NCI-H1436 (cell line): ENCODE data around the gene DNAH8.
A peak's percentile ranks its signal among the peaks of the same experiment; 100 is the strongest.
"Not testable (repeated sequence)": the region's sequence is repeated elsewhere in the genome, so short reads cannot be mapped to it uniquely, and the experiment has no call there.

Source experiments
- DNase-seq: peaks from one replicate; lab custom pipeline; 2025; lab: John Stamatoyannopoulos, UW

The DNAH8 gene

GRCh38 chr6:38699702-38700101, 15.4 kb upstream of the DNAH8 start:
- DNase-seq = not testable (repeated sequence)

GRCh38 chr6:38701551-38701950, 13.6 kb upstream of the DNAH8 start:
- no peak for DNase-seq

- DNase-seq = peak; percentile 95
These were observed 12.3 kb upstream of the DNAH8 start, which contains the start of gene GLO1 for GRCh38 chr6:38702558-38703397. TSS of gene GLO1 (minus strand) at chr6:38703145. CDS start at chr6:38703054, 91 bp downstream.

- no peak for DNase-seq
These were observed 11.0 kb upstream of the DNAH8 start for GRCh38 chr6:38703949-38704590.

GRCh38 chr6:38705924-38706323, 9.2 kb upstream of the DNAH8 start:
- no peak for DNase-seq

- DNase-seq = no peak
These were observed 6.6 kb upstream of the DNAH8 start for GRCh38 chr6:38708496-38708895.

GRCh38 chr6:38713812-38714211, 1.3 kb upstream of the DNAH8 start:
- DNase-seq = no peak

- DNase-seq = no peak
These were observed 684 bp upstream of the DNAH8 start for GRCh38 chr6:38714239-38715015.

- no peak for DNase-seq
These were observed 1.7 kb downstream of the DNAH8 start for GRCh38 chr6:38716825-38717224.

- no peak for DNase-seq
These were observed 4.2 kb downstream of the DNAH8 start for GRCh38 chr6:38719358-38719757.

- DNase-seq = no peak
These were observed 5.2 kb downstream of the DNAH8 start for GRCh38 chr6:38720295-38720694.

- no peak for DNase-seq
These were observed 6.9 kb downstream of the DNAH8 start for GRCh38 chr6:38722038-38722437.

GRCh38 chr6:38722727-38723334, 7.7 kb downstream of the DNAH8 start:
- no peak for DNase-seq

GRCh38 chr6:38723783-38724182, 8.7 kb downstream of the DNAH8 start:
- DNase-seq = no peak

- no peak for DNase-seq
These were observed 9.2 kb downstream of the DNAH8 start for GRCh38 chr6:38724343-38724742.

- no peak for DNase-seq
These were observed 10.5 kb downstream of the DNAH8 start for GRCh38 chr6:38725414-38726183.

GRCh38 chr6:38728203-38728602, 13.1 kb downstream of the DNAH8 start:
- no peak for DNase-seq

- DNase-seq = no peak
These were observed 15.2 kb downstream of the DNAH8 start for GRCh38 chr6:38730140-38730862.

GRCh38 chr6:38736951-38737350, 21.8 kb downstream of the DNAH8 start:
- DNase-seq = no peak

GRCh38 chr6:38738261-38738660, 23.1 kb downstream of the DNAH8 start:
- DNase-seq = no peak

- DNase-seq = no peak
These were observed 24.4 kb downstream of the DNAH8 start for GRCh38 chr6:38739532-38739931.
